Mesenchymal stem cell (in vitro differentiated cells and primary cell): ENCODE data around the gene GALNT2.

Experiments
- DNase-seq: peaks from one replicate; pipeline ENCODE4 v3.0.0-alpha.2; 2013
- H2AFZ ChIP-seq: one replicate; pipeline ENCODE4 v1.6.1; 2013; ENCODE audit warnings: low read depth, mild to moderate bottlenecking, control low read depth, inconsistent platforms, low read length, moderate library complexity
- H2AK5ac ChIP-seq: 2 replicates; pipeline ENCODE4 v1.6.1; 2013; ENCODE audit warnings: low read length, moderate library complexity, mild to moderate bottlenecking, inconsistent platforms; ENCODE audit not compliant: severe bottlenecking
- H2BK120ac ChIP-seq: one replicate; pipeline ENCODE4 v1.6.1; 2013; ENCODE audit warnings: low read depth, mild to moderate bottlenecking, inconsistent platforms, low read length, moderate library complexity
- H2BK12ac ChIP-seq, 2 experiments: one replicate each; pipeline ENCODE4 v1.6.1; 2013; ENCODE audit warnings: inconsistent platforms in 2 of 2, low read length in 2 of 2, mild to moderate bottlenecking in 2 of 2, moderate library complexity in 2 of 2, control low read depth in 1 of 2
- H2BK15ac ChIP-seq: one replicate; pipeline ENCODE4 v1.6.1; 2013; ENCODE audit warnings: mild to moderate bottlenecking, low read depth, inconsistent platforms; ENCODE audit not compliant: poor library complexity, severe bottlenecking
- H2BK5ac ChIP-seq: 2 replicates; pipeline ENCODE4 v1.6.1; 2013; ENCODE audit warnings: low read depth, mild to moderate bottlenecking, low read length, control low read depth, inconsistent platforms; ENCODE audit not compliant: poor library complexity, severe bottlenecking
- H3K14ac ChIP-seq, 2 experiments: one replicate each; pipeline ENCODE4 v1.6.1; 2013; ENCODE audit warnings: inconsistent platforms in 2 of 2, low read length in 2 of 2, control low read depth in 1 of 2, mild to moderate bottlenecking in 1 of 2, moderate library complexity in 1 of 2
- H3K18ac ChIP-seq, 2 experiments: one replicate each; pipeline ENCODE4 v1.6.1; 2013; ENCODE audit warnings: inconsistent platforms in 2 of 2, low read length in 2 of 2, control low read depth in 1 of 2, low read depth in 1 of 2, mild to moderate bottlenecking in 1 of 2
- H3K23ac ChIP-seq, 2 experiments: one replicate each; pipeline ENCODE4 v1.6.1; 2013; ENCODE audit warnings: inconsistent platforms in 2 of 2, low read length in 2 of 2, mild to moderate bottlenecking in 2 of 2, moderate library complexity in 2 of 2, control low read depth in 1 of 2
- H3K27ac ChIP-seq: 2 replicates; pipeline ENCODE4 v1.5.1; 2013; ENCODE audit warnings: mild to moderate bottlenecking, moderate library complexity, low read length, control low read depth, inconsistent platforms; ENCODE audit not compliant: poor library complexity, severe bottlenecking
- H3K27me3 ChIP-seq, 2 experiments: 2 replicates each; pipeline versions ENCODE4 v1.6.1 to v1.7.0; 2013; ENCODE audit warnings: low read length in 2 of 2, mild to moderate bottlenecking in 2 of 2, moderate library complexity in 2 of 2, control low read depth in 1 of 2, inconsistent platforms in 1 of 2; ENCODE audit not compliant: control insufficient read depth in 1 of 2, insufficient read depth in 1 of 2
- H3K36me3 ChIP-seq, 2 experiments: 2 replicates each; pipeline versions ENCODE4 v1.6.1 to v1.7.0; 2013; ENCODE audit warnings: low read length in 2 of 2, control low read depth in 1 of 2, inconsistent platforms in 1 of 2, low read depth in 1 of 2, mild to moderate bottlenecking in 1 of 2; ENCODE audit not compliant: insufficient read depth in 2 of 2, control insufficient read depth in 1 of 2
- H3K4ac ChIP-seq, 2 experiments: one replicate each; pipeline ENCODE4 v1.6.1; 2013; ENCODE audit warnings: inconsistent platforms in 2 of 2, low read length in 2 of 2, mild to moderate bottlenecking in 2 of 2, moderate library complexity in 2 of 2, control low read depth in 1 of 2, low read depth in 1 of 2
- H3K4me1 ChIP-seq: 2 replicates; pipeline ENCODE4 v1.6.1; 2013; ENCODE audit warnings: low read depth, low read length, control low read depth; ENCODE audit not compliant: control insufficient read depth, insufficient read depth
- H3K4me2 ChIP-seq: 2 replicates; pipeline ENCODE4 v1.6.1; 2013; ENCODE audit warnings: low read length, mild to moderate bottlenecking, inconsistent platforms; ENCODE audit not compliant: poor library complexity, severe bottlenecking
- H3K4me3 ChIP-seq, 2 experiments: 2 replicates each; pipeline versions ENCODE4 v1.5.1 to v1.7.0; 2013; ENCODE audit warnings: low read length in 2 of 2, mild to moderate bottlenecking in 2 of 2, control low read depth in 1 of 2, low read depth in 1 of 2; ENCODE audit not compliant: insufficient read depth in 1 of 2
- H3K79me1 ChIP-seq: replicated peaks from 2 replicates; pipeline ENCODE4 v1.6.1; 2013; ENCODE audit warnings: mild to moderate bottlenecking, control low read depth, low read length, inconsistent platforms; ENCODE audit not compliant: poor library complexity, severe bottlenecking
- H3K9ac ChIP-seq: 2 replicates; pipeline ENCODE4 v1.7.0; 2013; ENCODE audit warnings: mild to moderate bottlenecking, low read length, moderate library complexity
- H3K9me3 ChIP-seq: 2 replicates; pipeline ENCODE4 v1.7.0; 2013; ENCODE audit warnings: mild to moderate bottlenecking, low read length; ENCODE audit not compliant: control insufficient read depth
- H4K8ac ChIP-seq: one replicate; pipeline ENCODE4 v1.6.1; 2013; ENCODE audit warnings: inconsistent platforms, mild to moderate bottlenecking, low read length, moderate library complexity
- H4K91ac ChIP-seq: one replicate; pipeline ENCODE4 v1.6.1; 2013; ENCODE audit warnings: mild to moderate bottlenecking, low read length, inconsistent platforms
- WGBS: methylation state at CpG from one replicate; pipeline ENCODE4 v1.1.7; 2013; ENCODE audit warnings: mixed read lengths; 5-methylcytosine and 5-hydroxymethylcytosine counted together

GALNT2 gene

DNA sequence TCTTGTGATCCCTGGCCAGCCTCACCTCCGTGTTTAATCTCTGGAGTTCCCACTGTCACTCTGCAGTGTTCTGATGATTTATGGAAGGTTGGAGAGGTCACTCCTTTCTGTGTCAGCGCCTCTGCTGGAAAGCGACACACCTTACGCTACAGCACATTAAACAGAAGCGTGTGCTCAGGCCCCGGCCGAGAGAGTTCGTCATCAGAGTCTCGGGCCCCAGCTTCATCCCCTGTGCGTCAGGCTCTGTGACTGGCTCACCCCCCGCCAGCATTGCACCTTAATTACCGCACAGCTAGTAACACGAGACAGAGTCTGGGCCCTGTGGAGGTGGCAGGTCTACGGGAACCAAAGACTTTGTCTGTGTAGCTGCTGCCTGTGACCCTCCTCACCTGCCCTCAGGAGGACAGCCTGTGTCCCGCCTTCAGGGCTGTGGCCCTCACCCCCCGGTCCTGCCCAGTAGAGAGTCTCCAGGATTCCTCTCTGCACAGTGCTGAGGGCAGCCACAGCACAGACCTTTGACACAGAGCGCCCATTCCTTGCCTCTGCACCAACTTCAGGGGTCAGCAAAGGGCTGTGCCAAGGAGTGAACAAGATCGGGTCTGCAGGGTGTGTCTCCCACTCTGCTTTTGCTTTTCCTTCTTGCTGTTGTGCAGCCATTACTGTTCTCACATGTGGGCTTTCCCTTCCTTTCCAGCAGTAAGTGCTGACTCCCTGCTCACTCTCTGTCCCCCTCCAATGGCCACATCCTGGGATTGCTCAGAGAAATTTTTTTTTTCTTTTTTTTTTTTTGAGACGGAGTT is 201.5 kb downstream of the GALNT2 start:
- Histone ChIP-seq H3K23ac (no peak overlapping the region), H2AFZ (no peak overlapping the region), H2AK5ac (no peak overlapping the region), H3K9me3 (no peaks in the 10 kb centered on the region), H3K27ac (no peak overlapping the region), H3K14ac (no peak overlapping the region), H3K4ac (no peak overlapping the region), H2BK5ac (no peak overlapping the region), H3K79me1 (peaks cover 20% of the 10 kb centered on the region), H4K91ac (peak overlapping the region; percentile 44), H2BK12ac (peak overlapping the region in 1 of 2 experiments; percentile 9), H3K9ac (no peak overlapping the region), H3K4me2 (no peak overlapping the region), H3K18ac (peak overlapping the region; percentile 3 to 46), H2BK15ac (no peak overlapping the region), H3K36me3 (peaks cover 57 to 64% of the 10 kb centered on the region in 2 experiments), H3K4me1 (peaks cover 7% of the 10 kb centered on the region), H3K4me3 (no peak overlapping the region), H3K27me3 (no peaks in the 10 kb centered on the region), H2BK120ac (no peak overlapping the region), H4K8ac (peak overlapping the region; percentile 82)
- WGBS: 78% methylated on average over 18 of the region's 19 CpGs
- DNase-seq: peak; percentile 86

- H3K9ac ChIP-seq: no peak overlapping the region
- peaks cover 48 to 56% of the 10 kb centered on the region in 2 experiments for H3K36me3 ChIP-seq
- WGBS: 96% methylated on average over 1 of the region's 1 CpG
- H3K18ac ChIP-seq: no peak overlapping the region
- peak overlapping the region; percentile 38 for H4K8ac ChIP-seq
- H2BK120ac ChIP-seq: no peak overlapping the region
- no peak overlapping the region for H2AFZ ChIP-seq
- DNase-seq: no peak
- H3K4me1 ChIP-seq: peaks cover 6% of the 10 kb centered on the region
- no peak overlapping the region for H2BK12ac ChIP-seq
- peaks cover 20% of the 10 kb centered on the region for H3K79me1 ChIP-seq
- H3K27me3 ChIP-seq: no peaks in the 10 kb centered on the region
- no peaks in the 10 kb centered on the region for H3K9me3 ChIP-seq
- no peak overlapping the region for H3K27ac ChIP-seq
- no peak overlapping the region for H4K91ac ChIP-seq
- no peak overlapping the region for H3K4ac ChIP-seq
- no peak overlapping the region for H3K4me3 ChIP-seq
- no peak overlapping the region for H2BK15ac ChIP-seq
- no peak overlapping the region for H3K23ac ChIP-seq
- no peak overlapping the region for H3K14ac ChIP-seq
- no peak overlapping the region for H2BK5ac ChIP-seq
- no peak overlapping the region for H2AK5ac ChIP-seq
- H3K4me2 ChIP-seq: no peak overlapping the region
Measured at GRCh38 chr1:230270185-230270558, 203.1 kb downstream of the GALNT2 start.

GRCh38 chr1:230270559-230271281 is 203.7 kb downstream of the GALNT2 start:
- H3K18ac ChIP-seq: peak overlapping the region in 1 of 2 experiments; percentile 79
- H2AK5ac ChIP-seq: no peak overlapping the region
- H2BK12ac ChIP-seq: peak overlapping the region in 1 of 2 experiments; percentile 82
- no peak overlapping the region for H3K23ac ChIP-seq
- peak overlapping the region; percentile 45 for H4K8ac ChIP-seq
- peak overlapping the region in 1 of 2 experiments; percentile 2 for H3K4ac ChIP-seq
- peak; percentile 78 for DNase-seq
- H3K4me2 ChIP-seq: no peak overlapping the region
- H3K36me3 ChIP-seq: peaks cover 42 to 56% of the 10 kb centered on the region in 2 experiments
- no peak overlapping the region for H3K4me3 ChIP-seq
- no peak overlapping the region for H3K14ac ChIP-seq
- no peak overlapping the region for H4K91ac ChIP-seq
- no peak overlapping the region for H2BK120ac ChIP-seq
- no peak overlapping the region for H2AFZ ChIP-seq
- WGBS: 55% methylated on average over 12 of the region's 14 CpGs
- no peak overlapping the region for H3K9ac ChIP-seq
- no peak overlapping the region for H3K27ac ChIP-seq
- H3K79me1 ChIP-seq: peaks cover 20% of the 10 kb centered on the region
- H3K4me1 ChIP-seq: peaks cover 6% of the 10 kb centered on the region
- no peak overlapping the region for H2BK15ac ChIP-seq
- H3K9me3 ChIP-seq: no peaks in the 10 kb centered on the region
- H3K27me3 ChIP-seq: no peaks in the 10 kb centered on the region
- H2BK5ac ChIP-seq: no peak overlapping the region
